Effector CD8-positive, alpha-beta T cell (primary cell): ENCODE data around the gene ISG15.

Source experiments
- DNase-seq: peaks from one replicate; lab custom pipeline; 2025; lab: John Stamatoyannopoulos, UW

ISG15 gene

GRCh38 chr1:1059494-1060280 lies 46.4 kb downstream of the ISG15 start:
- DNase-seq, result peak; percentile 92

- DNase-seq, result no peak
Observed at GRCh38 chr1:1060281-1061000, 47.1 kb downstream of the ISG15 start.

GRCh38 chr1:1061682-1062345 lies 48.5 kb downstream of the ISG15 start:
- no peak for DNase-seq

GRCh38 chr1:1062348-1063163 lies 49.3 kb downstream of the ISG15 start:
- DNase-seq, result no peak

- no peak for DNase-seq
Observed at GRCh38 chr1:1063261-1063944, 50.1 kb downstream of the ISG15 start.
